ENCODE measurements around the gene TCF25.

GRCh38 chr16:89900885-89901284, 27.5 kb downstream of the TCF25 start:
- no peak for TF ChIP-seq EZH2 (IDR thresholded peaks at IDR 0.05; ENCODE audit: low read length)
- TF ChIP-seq CTCF (optimal IDR thresholded peaks at IDR 0.05 in 1 of 3, IDR thresholded peaks at IDR 0.05 in 1 of 3, conservative IDR thresholded peaks at IDR 0.05 in 1 of 3; ENCODE audit: extremely low read depth in 1 of 3, insufficient read depth in 2 of 3, low read length in 3 of 3) = no peak
